ENCODE data around the gene ERP44. TPM values are rescaled to one million over a fixed set of nuclear protein-coding genes. Genes with fewer than 3 reads are reported as not detected.
"Not testable (repeated sequence)": the region's sequence is repeated elsewhere in the genome, so short reads cannot be mapped to it uniquely, and the experiment has no call there.

The ERP44 gene
- total RNA-seq, 4 donors from 2014 or later = 7.0 to 10.8 (median 9.7) TPM

GRCh38 chr9:100074093-100074492, 24.7 kb downstream of the ERP44 start:
- intact Hi-C loops (cut with DNase I; ENCODE audit: low total_unique reads) (no loop called here), in situ Hi-C loops (cut with MboI; ENCODE audit: low sequenced_read_pairs in 4 of 4) (no loop called here)
- Histone ChIP-seq H3K36me3 (no peaks in the 10 kb centered on the region), H3K27me3 (no peaks in the 10 kb centered on the region), H3K4me3 (no peak overlapping the region), H3K9me3 (no peaks in the 10 kb centered on the region), H3K27ac (no peak overlapping the region), H3K4me1 (peaks cover 20 to 24% of the 10 kb centered on the region in 2 donors)
- TF ChIP-seq POLR2A (IDR thresholded peaks at IDR 0.05) = no peak
- no peak for TF ChIP-seq CTCF (IDR thresholded peaks at IDR 0.05 in 4 of 5, conservative IDR thresholded peaks at IDR 0.05 in 1 of 5)
- no peak for ATAC-seq
- no peak for DNase-seq

GRCh38 chr9:100072805-100073204, 26.0 kb downstream of the ERP44 start:
- no peak overlapping the region for H3K4me3 ChIP-seq
- H3K27me3 ChIP-seq = no peaks in the 10 kb centered on the region
- in situ Hi-C loops (cut with MboI; ENCODE audit: low sequenced_read_pairs in 4 of 4) = no loop called here
- H3K4me1 ChIP-seq = peaks cover 20 to 24% of the 10 kb centered on the region in 2 donors
- no peak for ATAC-seq
- H3K9me3 ChIP-seq = no peaks in the 10 kb centered on the region
- TF ChIP-seq CTCF (IDR thresholded peaks at IDR 0.05 in 4 of 5, conservative IDR thresholded peaks at IDR 0.05 in 1 of 5) = no peak
- no peak for TF ChIP-seq POLR2A (IDR thresholded peaks at IDR 0.05)
- H3K36me3 ChIP-seq = no peaks in the 10 kb centered on the region
- no peak overlapping the region for H3K27ac ChIP-seq
- intact Hi-C loops (cut with DNase I; ENCODE audit: low total_unique reads) = no loop called here
- DNase-seq = no peak

- DNase-seq = no peak
- no peaks in the 10 kb centered on the region for H3K36me3 ChIP-seq
- H3K27me3 ChIP-seq = no peaks in the 10 kb centered on the region
- no peaks in the 10 kb centered on the region for H3K9me3 ChIP-seq
- in situ Hi-C loops (cut with MboI; ENCODE audit: low sequenced_read_pairs in 4 of 4) (no loop called here), intact Hi-C loops (cut with DNase I; ENCODE audit: low total_unique reads) (no loop called here)
- H3K27ac ChIP-seq = no peak overlapping the region
- no peak for TF ChIP-seq POLR2A (IDR thresholded peaks at IDR 0.05)
- TF ChIP-seq CTCF (IDR thresholded peaks at IDR 0.05 in 4 of 5, conservative IDR thresholded peaks at IDR 0.05 in 1 of 5) = no peak
- no peak overlapping the region for H3K4me3 ChIP-seq
- ATAC-seq = no peak
- peaks cover 20 to 24% of the 10 kb centered on the region in 2 donors for H3K4me1 ChIP-seq
Measured at GRCh38 chr9:100071271-100071670, 27.5 kb downstream of the ERP44 start.

GRCh38 chr9:100070104-100071041, 28.4 kb downstream of the ERP44 start:
- no peaks in the 10 kb centered on the region for H3K36me3 ChIP-seq
- ATAC-seq (no peak), DNase-seq (no peak)
- H3K4me1 ChIP-seq = peaks cover 20 to 24% of the 10 kb centered on the region in 2 donors
- no peak overlapping the region for H3K4me3 ChIP-seq
- TF ChIP-seq POLR2A (IDR thresholded peaks at IDR 0.05) (no peak), CTCF (IDR thresholded peaks at IDR 0.05 in 4 of 5, conservative IDR thresholded peaks at IDR 0.05 in 1 of 5) (no peak)
- no peak overlapping the region for H3K27ac ChIP-seq
- in situ Hi-C loops (cut with MboI; ENCODE audit: low sequenced_read_pairs in 4 of 4) (no loop called here), intact Hi-C loops (cut with DNase I; ENCODE audit: low total_unique reads) (no loop called here)
- H3K9me3 ChIP-seq = no peaks in the 10 kb centered on the region
- no peaks in the 10 kb centered on the region for H3K27me3 ChIP-seq

GRCh38 chr9:100069068-100069467, 29.7 kb downstream of the ERP44 start:
- H3K36me3 ChIP-seq; ATAC-seq; H3K27me3 ChIP-seq; DNase-seq; H3K9me3 ChIP-seq; intact Hi-C loops (cut with DNase I; ENCODE audit: low total_unique reads); H3K4me3 ChIP-seq; in situ Hi-C loops (cut with MboI; ENCODE audit: low sequenced_read_pairs in 4 of 4); H3K27ac ChIP-seq: not testable (repeated sequence)
- H3K4me1 ChIP-seq = peaks cover 16 to 23% of the 10 kb centered on the region in 2 donors

GRCh38 chr9:100067990-100068389, 30.8 kb downstream of the ERP44 start:
- in situ Hi-C loops (cut with MboI; ENCODE audit: low sequenced_read_pairs in 4 of 4); H3K36me3 ChIP-seq; H3K4me3 ChIP-seq; DNase-seq; H3K9me3 ChIP-seq; ATAC-seq; intact Hi-C loops (cut with DNase I; ENCODE audit: low total_unique reads); H3K27me3 ChIP-seq; H3K27ac ChIP-seq: not testable (repeated sequence)
- peaks cover 12 to 17% of the 10 kb centered on the region in 2 donors for H3K4me1 ChIP-seq
